ENCODE data around the gene VPS52.
A peak's percentile ranks its signal among the peaks of the same experiment; 100 is the strongest.
"Not testable (repeated sequence)": the region's sequence is repeated elsewhere in the genome, so short reads cannot be mapped to it uniquely, and the experiment has no call there.

The VPS52 gene

DNA sequence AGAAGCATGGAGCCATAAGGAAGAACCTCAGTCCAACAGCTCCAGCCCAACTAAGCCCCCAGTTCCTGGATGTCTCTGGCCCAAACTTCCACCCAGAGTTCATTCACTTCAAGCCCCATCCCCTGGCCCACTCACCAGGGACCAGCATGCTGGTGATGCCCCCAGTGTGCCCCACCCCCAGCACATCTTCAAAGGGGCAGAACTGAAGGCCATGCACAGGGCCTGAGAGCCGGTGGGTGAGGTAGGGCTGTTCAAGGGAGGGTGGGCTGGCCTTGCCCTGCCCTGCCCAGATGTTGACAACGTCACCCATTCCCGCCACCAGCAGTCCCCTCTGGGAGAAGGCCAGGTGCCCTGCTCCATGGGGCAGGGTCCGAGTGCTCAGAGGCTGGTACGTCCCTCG, 8.9 kb upstream of the VPS52 start:
- no peak for DNase-seq (ENCODE audit: low spot score)

DNA sequence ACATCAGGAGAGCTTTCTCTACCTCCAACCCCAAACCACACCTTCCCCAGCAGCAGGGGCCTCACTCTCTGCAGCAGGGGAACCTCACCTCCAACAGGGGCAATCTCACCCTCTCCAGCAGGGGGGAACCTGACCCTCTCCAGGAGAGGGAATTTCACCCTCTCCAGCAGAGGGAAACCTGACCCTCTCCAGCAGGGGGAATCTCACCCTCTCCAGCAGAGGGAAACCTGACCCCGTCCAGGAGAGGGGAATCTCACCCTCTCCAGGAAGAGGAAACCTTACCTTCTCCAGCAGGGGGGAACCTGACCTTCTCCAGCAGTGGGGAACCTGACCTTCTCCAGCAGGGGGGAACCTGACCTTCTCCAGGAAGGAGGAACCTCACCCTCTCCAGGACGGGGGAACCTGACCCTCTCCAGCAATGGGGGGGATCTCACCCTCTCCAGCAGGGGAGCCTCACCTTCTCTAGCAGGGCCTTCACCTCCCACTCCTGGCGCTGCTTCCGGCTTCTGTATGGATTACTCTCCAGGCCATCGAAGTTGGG, 8.4 kb upstream of the VPS52 start:
- DNase-seq (ENCODE audit: low spot score), result no peak

DNA sequence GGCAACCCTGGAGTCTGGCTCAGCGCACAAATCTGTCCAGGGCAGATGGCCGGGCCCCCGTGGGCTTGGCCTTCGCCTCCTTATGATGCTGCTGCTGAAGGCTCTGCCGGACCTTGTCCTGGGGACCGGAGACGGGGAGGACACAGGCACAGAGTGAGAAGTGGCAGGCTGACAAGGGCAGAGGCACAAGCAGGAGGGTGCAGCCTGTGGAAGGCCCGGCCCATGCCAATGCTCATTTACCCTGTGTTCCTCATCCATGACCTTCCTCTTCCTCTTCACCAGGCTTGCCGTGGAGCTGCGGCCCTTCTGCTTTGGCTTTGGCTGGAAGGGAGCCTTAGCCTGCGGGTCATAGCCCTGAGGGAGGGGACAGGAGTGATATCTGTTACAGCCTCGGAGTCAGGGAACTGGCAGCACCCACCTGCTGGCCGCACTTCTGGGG, 7.6 kb upstream of the VPS52 start:
- no peak for DNase-seq (ENCODE audit: low spot score)

DNA sequence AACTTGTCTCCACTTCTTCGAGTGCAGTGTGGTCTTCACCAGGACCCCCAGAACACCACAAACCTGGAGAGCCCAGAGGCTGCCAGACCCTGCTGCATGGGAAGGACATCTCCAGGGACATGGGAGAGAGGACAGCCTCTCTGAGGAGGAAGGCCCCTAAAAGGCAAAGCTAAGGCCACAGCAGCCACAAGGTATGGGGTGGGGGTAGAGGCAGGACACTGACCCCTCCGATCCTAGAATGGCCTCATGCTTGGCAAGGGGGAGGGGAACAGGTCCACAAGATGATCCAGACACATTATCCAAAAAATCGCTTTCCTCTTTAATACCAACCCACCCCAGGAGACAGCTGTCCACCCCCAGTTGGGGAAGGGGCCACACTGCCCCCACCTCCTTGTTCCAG, 7.1 kb upstream of the VPS52 start:
- DNase-seq (ENCODE audit: low spot score), result no peak

DNA sequence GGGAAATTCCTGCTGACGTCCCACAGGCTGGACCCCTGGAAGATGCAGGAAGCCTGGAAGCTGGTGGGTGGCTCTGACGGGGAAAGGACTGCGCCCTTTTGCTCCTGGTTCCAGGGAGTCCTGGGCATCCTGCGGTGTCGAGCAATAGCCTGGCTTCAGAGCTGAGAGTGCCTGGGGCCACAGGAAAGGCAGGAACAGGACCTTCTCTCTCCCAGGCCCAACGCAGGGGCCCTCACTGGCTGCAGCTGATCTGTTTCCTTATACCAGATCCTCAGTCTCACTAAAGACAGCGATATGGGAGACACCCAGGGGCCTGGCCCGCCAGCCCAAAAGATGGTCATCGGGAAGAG, 6.7 kb upstream of the VPS52 start:
- no peak for DNase-seq (ENCODE audit: low spot score)

DNA sequence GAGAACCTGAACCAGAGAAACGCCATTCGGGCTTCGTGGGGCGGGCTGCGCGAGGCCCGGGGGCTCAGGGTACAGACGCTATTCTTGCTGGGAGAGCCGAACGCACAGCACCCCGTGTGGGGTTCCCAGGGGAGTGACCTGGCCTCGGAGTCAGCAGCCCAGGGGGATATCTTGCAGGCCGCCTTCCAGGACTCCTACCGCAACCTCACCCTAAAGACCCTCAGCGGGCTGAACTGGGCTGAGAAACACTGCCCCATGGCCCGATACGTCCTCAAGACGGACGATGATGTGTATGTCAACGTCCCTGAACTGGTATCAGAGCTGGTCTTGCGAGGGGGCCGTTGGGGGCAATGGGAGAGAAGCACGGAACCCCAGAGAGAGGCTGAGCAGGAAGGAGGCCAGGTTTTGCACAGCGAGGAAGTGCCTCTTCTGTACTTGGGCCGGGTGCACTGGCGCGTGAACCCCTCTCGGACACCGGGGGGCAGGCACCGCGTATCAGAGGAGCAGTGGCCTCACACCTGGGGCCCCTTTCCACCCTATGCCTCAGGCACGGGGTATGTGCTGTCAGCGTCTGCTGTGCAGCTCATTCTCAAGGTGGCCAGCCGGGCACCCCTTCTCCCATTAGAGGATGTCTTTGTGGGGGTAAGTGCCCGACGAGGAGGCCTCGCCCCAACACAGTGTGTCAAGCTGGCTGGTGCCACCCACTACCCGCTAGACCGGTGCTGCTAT, 6.2 kb upstream of the VPS52 start:
- no peak for DNase-seq (ENCODE audit: low spot score)

DNA sequence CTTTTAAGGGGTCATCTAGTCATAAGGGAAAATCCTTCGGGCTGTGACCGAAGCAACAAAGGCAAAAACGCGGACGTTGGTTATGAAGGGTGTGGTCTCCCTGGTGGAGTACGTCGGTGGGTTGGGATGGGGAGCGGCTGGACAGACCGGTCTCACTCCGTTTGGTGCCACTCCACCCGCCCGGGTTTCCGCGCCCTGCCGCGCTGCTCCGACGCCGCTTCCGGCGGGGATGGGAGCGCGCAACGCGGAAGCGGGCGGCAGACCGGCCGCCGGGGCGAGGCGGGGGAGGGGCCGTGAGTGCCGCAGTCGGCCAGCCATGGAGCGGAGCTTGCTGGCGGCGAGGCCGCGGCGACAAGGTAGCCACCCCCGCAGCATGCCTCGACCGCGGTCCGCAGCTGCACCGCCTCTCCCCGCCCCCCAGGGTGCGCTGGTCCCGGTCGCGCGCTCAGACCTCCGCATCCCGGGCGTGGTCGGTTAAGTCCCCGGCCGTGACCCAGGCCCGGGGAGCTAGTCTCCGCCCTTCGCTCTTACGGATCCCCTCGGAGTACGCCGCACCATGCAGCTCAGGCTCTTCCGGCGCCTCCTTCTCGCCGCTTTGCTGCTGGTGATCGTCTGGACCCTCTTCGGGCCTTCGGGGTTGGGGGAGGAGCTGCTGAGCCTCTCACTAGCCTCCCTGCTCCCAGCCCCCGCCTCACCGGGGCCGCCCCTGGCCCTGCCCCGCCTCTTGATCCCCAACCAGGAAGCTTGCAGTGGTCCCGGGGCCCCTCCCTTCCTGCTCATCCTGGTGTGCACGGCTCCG, 5.4 kb upstream of the VPS52 start, which contains the start of gene B3GALT4:
Gene B3GALT4, plus strand, starts transcription at position 260 of the 799 bp plus-strand sequence. Its CDS starts 297 bp downstream, at position 557.
- peak; percentile 42 for DNase-seq (ENCODE audit: low spot score)

DNA sequence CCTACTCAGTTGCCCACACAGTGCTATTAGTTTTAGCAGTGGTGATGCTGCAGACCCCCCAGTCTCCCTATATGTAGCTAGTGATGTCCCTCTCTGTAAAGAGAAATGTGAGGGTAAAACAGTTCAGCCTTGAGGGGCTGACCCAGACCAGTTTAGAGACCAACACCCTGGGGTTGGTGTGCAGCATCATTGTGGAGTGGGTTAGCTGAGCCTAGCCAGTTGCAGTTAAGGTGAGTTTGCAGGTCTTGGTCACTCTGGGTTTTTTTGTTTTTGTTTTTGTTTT, 4.8 kb upstream of the VPS52 start:
- no peak for DNase-seq (ENCODE audit: low spot score)

DNA sequence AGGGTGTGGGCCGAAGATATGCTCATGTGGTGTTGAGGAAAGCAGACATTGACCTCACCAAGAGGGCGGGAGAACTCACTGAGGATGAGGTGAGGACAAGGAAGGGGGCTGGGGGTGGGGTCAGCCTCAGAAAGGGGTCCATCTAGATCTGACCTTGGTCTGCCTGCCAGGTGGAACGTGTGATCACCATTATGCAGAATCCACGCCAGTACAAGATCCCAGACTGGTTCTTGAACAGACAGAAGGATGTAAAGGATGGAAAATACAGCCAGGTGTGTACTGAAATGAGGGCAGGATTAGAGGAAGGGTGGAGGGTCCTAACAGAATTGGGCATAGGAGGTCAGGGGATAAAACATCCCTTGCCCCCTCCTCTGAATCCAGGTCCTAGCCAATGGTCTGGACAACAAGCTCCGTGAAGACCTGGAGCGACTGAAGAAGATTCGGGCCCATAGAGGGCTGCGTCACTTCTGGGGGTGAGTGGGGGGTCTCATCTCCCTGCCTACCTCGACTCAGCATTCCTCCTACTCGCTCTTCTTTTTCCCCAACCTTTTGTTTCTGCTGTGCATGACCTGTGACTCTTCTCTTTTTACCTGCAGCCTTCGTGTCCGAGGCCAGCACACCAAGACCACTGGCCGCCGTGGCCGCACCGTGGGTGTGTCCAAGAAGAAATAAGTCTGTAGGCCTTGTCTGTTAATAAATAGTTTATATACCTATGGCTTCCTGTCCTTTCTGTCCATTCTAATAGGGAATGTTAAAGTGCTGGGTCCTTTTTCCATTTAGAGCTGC, 4.3 kb upstream of the VPS52 start:
- DNase-seq (ENCODE audit: low spot score), result not testable (repeated sequence)

DNA sequence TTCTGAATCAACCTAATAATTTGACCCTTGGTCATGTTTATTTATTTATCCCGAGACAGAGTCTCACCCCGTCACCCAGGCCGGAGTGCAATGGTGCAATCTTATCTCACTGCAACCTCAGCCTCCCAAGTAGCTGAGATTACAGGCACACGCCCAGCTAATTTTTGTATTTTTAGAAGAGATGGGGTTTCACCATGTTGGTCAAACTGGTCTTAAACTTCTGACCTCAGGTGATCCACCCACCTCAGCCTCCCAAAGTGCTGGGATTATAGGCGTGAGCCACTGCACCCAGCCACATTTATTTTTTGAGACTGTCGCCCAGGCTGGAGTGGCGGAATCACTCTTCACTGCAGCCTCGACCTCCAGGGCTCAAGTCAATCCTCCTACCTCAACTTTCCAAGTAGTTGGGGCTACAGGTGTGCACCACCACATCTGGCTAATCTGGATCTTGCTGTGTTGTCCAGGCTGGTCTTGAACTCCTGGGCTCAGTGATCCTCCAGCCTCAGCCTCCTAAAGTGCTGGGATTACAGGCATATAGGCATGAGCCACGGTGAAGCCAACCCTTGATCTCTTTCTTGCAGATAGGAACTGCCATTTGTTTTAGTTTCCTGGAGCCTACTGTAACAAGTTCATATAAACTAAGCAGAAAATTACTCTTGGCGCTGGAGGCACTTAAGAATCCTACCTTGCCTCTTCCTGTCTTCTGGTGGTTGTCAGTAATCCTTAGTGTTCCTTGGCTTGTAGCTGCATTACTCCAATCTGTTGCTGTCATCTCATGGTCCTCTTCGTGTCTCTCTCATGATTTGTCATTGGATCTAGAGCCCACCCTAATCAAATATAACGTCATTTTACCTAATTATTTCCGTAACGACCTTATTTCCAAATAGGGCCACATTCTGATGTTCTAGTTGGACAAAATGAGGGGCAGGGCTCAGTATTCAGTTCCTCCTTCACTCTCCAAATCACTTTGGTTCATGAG, 2.5 kb upstream of the VPS52 start:
- no peak for DNase-seq (ENCODE audit: low spot score)

DNA sequence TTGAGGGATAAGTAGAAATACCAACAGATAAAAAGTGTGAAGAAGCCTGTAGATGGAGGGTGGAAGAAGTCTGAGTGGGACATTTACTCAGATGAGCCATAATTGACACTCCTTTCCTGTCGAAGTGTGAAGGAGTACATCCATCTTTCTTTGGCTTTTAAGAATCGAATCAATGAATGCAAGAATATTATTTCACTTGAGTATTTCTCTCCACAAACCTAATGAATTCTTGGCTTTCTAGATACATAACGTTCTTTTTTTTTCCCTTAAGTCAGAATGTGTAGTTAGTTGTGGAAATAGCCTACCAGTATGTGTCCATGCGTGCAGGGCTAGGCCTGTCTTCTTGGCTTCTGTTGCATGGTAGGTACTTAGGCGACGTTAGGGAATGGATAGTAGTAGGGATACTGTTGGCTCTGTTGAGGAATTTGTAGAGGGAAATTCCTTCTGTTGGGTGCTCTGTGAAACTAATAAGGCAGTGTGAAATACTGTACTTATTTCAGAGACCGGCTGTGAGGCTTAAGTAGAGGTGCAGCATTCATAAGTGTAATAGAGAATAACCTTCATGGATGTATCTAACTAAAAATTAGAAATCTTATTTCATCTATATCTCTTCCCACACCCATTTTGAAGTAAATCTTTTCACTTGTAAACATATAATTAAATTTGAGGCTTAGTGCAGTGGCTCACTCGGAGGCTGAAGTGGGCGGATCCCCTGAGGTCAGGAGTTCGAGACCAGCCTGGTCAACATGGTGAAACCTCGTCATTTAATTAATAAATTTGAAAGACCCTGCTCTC, 1.6 kb upstream of the VPS52 start:
- DNase-seq (ENCODE audit: low spot score), result no peak

DNA sequence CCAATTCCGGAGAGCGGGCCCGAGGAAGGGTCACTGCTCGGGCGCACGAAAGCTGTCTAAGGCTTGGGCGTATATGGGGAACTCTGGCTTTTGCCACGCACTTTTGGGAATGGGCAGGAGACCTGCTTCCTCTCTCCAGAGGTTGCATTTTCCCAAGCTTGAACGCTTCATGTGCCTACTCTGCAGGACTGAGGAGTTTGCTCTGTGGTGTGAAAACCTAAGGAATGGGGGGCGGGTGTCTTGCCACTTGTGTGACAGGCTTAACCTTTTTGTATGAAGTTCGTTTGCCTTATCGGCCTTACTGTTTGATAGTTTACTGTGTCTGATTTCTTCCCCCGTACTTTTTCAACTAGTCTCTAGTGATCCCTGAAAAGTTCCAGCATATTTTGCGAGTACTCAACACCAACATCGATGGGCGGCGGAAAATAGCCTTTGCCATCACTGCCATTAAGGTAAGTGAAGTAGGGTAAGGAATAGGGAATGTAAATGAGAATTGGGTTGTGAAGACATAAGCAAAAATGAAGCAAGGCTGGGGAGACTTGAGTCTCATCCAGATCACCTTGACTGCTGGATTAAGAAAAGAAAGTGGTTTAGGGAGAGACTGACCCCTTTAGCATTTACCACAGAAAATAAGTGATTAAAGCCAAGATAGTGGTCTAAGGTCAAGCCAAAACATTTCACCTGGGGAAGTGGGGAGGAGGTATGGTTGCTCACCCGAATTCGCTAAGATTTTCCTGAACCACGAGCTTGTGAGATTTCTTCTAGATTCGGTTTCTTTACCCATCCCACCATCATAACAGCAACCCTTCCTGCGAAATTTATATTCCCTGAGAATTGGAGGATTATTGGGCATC, 826 bp upstream of the VPS52 start:
- DNase-seq (ENCODE audit: low spot score), result peak; percentile 9

DNA sequence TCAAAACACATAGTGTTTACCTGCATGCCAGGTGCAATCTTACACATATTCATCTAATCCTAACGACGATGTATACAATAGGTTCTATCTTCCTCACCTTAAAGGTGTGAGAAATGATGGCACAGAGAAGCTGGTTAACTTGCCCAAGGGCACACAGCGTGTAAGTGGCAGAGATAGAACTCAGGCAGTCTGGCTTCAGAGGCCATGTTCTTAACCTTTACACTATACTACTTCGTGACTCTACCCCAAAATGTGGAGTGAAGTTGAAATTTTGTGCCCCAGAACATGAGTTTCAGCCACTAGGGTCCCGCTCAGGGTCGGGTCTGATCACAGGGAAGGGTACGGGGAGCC, 584 bp downstream of the VPS52 start:
- no peak for DNase-seq (ENCODE audit: low spot score)

DNA sequence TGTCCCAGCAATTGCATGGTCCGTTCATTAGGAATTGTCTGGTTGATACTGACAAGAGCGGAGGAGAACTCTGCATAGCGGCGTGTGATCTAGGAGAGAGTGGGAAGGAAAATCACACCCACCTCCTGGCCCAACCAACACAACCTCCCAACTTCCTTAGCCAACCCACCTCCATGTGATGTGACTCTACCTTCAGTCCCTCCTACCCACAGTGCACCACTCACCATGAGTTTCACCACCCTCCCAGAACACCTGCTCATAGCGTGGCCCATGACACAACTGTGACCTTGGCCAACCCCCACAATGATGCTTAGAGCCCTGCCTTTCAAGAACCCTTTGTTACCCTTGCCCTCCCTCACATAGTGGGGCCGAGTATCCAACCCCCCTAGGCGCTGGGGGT, 7.7 kb downstream of the VPS52 start:
- no peak for DNase-seq (ENCODE audit: low spot score)

DNA sequence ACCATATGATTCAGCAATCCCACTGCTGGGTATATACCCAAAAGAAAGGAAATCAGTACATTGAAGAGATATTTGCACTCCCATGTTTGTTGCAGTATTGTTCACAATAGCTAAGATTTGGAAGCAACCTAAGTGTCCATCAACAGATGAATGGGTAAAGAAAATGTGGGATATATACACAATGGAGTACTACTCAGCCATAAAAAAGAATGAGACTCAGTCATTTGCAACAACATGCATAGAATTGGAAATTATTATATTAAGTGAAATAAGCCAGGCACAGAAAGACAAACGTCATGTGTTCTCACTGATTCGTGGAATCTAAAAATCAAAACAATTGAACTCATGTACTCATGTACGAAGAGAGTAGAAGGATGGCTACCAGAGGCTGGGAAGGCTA, 9.2 kb downstream of the VPS52 start:
- not testable (repeated sequence) for DNase-seq (ENCODE audit: low spot score)

DNA sequence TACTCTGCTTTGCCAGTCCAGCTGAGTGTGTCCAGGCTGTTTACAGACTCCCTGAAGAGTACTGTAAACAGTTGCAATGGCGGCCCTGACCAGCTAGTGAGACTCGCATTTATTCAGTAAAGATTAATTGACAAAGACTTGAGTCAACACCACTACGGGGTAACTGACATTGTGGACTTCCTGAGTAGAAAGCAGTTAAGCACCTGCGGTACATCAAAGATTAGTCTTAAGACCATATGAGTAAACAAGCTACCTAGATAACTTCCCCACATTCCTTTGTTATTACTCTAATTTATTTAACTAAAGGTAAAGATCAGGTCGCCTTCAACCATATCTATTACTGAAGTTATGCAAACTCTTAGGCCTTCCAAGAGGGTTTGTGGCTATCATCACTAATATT, 12.6 kb downstream of the VPS52 start:
- no peak for DNase-seq (ENCODE audit: low spot score)

DNA sequence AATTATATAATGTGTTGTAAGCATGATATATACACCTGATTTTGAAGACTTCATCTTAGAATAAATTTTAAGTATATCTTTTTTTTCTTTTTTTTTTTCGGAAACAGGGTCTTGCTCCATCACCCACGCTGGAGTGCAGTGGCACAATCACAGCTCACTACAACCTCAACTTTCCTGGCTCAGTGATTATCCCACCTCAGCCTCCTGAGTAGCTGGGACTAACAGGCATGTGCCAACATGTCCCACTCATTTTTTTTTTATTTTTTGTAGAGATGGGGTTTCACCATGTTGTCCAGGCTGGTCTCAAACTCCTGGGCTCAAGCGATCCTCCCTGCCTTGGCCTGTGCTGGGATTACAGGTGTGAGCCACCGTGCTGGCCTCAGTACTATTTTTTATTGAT, 17.1 kb downstream of the VPS52 start:
- no peak for DNase-seq (ENCODE audit: low spot score)

DNA sequence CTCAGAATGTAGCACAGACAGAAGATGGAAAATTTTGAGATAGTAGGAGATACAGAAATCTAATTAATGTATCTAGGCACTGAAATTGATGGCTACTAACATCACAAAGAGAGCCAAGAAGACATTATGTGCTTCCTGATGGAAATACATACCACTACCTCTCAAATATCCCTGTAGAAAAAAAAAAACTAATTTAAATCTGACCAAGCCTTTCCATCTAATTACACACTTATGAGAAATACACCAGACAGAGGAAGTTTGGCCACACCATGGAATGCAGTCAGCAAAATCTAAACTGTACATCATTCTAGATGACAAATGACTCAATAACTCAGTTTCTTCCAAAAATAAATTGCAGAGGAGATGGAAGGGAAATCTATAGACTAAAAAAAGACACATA, 18.9 kb downstream of the VPS52 start:
- DNase-seq (ENCODE audit: low spot score), result no peak

DNA sequence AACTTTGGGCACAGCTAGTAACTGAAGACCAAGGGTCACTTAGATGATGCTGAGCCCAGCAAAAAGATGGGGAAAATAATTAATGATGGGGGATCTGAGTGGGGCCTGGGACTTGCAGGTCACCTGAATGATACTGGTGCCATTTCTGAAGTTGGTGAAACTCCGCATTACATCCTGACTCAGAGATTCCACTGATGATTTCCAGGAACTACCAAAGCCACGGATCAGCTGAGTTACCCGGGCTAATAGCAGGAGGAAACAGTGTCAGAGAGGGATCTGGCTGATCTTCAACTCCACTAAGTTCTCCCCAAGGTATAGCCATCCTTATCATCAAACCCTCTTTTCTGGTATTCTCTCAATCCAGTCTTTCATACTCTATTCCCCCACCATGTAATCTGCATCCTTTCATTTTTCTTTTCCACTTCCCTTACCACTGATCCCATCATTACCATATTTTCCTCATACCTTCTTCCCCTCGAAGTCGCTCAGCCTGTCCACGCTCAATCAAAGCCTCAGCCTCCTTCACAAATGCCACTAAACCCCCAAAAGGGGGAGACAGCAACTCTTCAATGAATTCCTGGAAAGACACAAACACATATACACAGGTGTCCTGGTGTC, 20.2 kb downstream of the VPS52 start:
- no peak for DNase-seq (ENCODE audit: low spot score)

Measured in globus pallidus (tissue), 1 donor.